ENCODE data around the gene PLXNB3.

Gene PLXNB3

DNA sequence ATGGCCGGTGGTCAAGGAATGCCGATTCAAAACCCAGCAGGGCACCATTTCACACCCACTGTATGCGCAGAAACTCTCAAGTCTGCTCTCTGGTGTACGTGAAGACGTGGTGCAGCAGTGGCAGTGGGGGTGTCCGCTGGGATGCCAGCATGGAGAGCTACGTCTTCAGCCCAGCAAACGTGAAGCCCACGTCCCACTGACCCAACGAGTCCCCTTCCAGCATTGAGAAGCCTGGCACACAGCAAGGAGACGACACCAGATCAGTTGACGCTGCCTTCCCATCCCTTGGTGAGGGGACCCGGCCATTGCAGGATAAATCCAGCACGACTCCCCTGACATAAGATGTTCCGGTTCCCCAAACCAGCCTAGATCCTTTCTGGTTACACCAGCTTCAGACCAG, 2.2 kb upstream of the PLXNB3 start:
- DNase-seq (ENCODE audit: low read depth) = no peak

DNA sequence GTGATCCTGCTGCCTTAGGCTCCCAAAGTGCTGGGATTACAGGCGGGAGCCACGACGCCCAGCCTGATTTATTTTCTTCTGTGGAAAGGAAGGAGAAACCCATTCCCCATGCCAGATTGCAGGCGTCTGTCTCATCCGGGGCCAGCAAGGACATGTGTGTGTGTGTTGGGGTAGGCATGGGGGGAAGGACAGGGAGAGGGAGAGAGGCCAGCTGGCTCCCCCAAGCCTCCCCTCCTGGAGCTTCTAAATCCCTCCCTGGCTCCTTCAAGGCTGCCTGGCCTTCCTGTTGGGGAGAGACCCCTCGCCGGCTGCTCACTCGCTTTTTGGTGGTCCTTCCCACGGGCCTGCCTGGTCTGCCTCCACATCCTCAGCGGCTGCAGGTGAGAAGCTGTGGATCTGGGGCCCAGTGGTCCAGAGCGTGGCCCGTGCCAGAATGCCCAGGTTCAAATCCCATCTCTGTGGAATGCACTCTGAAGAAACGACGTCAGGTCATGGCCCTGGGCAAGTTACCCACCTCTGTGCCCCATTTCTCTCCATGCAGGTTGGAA, 1.3 kb upstream of the PLXNB3 start:
- DNase-seq (ENCODE audit: low read depth) = no peak

DNA sequence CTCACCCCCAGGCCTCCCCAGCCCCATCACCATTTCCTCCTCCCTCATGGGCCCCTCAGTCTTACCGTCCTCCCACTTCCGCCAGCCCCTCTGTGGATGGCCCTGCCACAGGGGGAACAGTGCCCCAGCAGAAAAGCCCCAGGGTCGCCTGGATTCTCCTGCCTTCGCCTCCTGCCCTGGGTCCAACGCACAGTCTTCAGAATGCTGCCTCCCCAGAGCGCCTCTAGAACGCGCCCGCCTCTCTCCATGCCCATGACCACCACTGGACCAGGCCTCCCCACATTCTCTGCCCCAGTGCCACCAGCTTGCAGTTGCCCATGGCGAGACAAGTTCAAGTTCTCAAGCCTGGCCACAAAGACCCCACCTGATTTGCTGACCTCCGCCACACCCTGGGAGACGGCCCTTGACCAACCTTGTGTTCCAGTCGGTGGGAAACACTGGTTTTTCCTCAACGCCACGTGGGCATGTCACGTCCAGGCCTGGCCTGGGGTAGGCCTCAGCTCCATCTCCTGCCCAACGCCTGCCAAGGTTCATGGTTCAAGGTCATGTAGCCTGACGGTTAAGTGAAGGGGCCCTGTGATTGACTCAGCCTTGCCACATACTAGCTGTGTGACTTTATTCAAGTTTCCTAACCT, 634 bp upstream of the PLXNB3 start:
- no peak for DNase-seq (ENCODE audit: low read depth)

DNA sequence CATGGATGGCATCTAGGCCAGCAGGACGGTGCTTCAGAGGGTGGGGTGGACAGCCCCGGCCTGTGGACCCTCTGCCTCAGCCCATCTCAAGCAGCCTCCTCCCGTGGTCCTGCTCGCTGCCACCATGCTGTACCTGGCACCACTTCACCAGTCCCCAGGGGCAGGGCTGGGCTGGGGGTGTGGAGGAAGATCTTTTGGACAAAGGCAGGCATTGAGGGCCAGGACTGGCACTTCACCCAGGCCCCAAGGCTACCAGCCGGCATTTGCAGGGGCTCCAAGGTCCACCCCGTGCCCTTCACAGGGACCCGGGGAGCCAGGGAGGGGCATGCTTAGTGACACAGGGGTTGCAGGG, 713 bp downstream of the PLXNB3 start:
- DNase-seq (ENCODE audit: low read depth) = no peak

DNA sequence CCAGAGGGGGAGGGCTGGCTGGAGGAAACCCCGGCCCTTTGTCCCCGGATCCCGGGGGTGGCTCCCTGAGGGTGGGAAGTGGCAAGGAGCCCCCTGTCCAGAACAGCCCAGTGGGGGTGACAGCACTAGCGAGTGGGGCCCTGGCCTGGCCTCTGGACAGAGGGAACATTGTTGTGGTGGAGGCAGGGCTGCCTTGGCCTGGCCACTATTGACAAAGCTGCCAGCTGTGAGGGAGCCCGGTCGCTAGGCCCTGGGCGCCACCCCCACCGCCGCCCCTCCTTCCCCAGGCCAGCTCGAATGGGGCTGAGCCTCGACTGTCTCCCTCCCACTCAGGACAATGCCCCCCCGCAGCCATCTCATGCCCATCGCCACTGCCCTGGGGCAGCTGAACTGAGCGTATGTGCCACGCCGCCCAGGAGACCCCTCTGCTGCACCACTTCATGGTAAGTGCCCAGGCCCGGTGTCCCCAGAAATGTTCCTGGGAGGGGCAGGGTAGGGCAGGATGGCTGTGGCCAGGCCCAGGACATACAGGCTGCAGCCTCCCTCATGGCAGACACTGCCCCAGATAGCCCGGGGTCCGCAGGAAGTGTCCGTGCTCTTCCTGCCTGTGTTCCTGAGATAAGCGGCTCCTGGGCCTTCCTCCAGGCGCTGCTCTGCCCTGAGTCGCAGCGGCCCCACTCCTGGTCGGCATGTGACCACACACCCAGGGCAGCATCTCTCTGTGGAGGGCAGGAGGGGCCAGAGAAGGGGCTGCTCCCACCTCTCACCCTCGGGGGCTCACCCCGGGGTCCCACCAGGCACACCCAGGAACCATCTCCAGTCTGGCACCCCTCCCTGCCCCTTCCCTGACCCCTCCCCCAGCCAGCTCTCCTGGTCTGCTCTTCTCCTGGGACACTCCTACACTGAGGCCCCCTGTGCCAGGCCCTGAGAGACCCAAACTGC, 1.4 kb downstream of the PLXNB3 start:
- no peak for DNase-seq (ENCODE audit: low read depth)

DNA sequence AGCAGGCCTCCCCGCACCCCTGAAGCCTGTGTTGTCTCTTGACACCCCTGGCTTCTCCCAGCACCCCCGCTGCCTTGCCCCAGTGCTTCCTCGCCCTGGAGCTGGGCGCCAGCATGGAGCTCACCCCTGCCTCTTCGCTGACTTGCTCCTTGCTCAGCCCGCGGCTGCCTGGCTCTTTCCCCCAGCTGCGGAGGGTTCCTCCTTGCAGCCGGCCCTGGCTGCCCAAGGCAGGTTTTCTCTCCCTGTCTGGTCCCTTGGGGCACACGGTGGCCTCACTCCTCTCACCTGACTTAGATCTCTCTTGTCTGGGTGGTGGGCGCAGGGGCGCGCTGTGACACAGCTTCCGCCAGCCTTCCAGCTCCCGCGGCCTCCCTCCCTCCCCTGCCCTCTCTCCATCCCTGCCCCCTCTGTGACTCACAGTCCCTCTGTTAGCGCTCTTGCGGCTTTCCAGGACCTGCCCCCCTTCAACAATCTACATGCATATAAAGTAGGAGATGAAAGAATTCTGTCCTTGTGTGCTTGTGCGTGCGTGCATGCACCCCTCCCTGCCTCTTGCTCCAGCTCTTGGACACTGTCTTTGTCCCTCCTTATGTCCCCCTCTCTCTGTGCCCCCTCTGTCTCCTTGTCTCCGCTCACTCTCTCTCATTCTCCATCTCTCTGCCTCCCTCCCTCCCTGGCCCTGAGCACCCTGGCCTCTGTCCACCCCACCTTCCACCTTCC, 2.2 kb downstream of the PLXNB3 start:
- no peak for DNase-seq (ENCODE audit: low read depth)

DNA sequence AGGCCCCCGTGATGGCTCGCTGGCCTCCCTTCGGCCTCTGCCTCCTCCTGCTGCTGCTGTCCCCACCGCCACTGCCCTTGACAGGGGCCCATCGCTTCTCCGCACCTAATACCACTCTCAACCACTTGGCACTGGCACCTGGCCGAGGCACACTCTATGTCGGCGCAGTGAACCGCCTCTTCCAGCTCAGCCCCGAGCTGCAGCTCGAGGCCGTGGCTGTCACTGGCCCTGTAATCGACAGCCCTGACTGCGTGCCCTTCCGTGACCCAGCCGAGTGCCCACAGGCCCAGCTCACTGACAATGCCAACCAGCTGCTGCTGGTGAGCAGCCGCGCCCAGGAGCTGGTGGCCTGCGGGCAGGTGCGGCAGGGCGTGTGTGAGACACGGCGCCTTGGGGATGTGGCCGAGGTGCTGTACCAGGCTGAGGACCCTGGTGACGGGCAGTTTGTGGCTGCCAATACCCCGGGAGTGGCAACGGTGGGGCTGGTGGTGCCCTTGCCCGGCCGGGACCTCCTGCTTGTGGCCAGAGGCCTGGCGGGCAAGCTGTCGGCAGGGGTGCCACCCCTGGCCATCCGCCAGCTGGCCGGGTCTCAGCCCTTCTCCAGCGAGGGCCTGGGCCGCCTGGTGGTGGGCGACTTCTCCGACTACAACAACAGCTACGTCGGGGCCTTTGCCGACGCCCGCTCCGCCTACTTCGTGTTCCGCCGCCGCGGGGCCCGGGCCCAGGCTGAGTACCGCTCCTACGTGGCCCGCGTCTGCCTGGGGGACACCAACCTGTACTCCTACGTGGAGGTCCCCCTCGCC, 3.0 kb downstream of the PLXNB3 start:
- no peak for DNase-seq (ENCODE audit: low read depth)

DNA sequence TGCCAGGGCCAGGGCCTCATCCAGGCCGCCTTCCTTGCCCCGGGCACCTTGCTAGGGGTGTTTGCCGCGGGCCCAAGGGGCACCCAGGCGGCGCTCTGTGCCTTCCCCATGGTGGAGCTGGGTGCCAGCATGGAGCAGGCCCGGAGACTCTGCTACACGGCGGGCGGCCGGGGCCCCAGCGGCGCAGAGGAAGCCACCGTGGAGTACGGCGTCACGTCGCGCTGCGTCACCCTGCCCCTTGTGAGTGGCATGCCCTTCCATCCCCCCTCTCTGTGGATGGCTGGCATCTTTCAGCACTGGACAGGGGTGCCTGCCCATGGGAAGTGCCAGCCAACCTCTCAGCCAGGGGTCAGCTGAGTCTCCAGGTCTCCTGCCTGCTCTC, 3.6 kb downstream of the PLXNB3 start:
- DNase-seq (ENCODE audit: low read depth) = no peak

DNA sequence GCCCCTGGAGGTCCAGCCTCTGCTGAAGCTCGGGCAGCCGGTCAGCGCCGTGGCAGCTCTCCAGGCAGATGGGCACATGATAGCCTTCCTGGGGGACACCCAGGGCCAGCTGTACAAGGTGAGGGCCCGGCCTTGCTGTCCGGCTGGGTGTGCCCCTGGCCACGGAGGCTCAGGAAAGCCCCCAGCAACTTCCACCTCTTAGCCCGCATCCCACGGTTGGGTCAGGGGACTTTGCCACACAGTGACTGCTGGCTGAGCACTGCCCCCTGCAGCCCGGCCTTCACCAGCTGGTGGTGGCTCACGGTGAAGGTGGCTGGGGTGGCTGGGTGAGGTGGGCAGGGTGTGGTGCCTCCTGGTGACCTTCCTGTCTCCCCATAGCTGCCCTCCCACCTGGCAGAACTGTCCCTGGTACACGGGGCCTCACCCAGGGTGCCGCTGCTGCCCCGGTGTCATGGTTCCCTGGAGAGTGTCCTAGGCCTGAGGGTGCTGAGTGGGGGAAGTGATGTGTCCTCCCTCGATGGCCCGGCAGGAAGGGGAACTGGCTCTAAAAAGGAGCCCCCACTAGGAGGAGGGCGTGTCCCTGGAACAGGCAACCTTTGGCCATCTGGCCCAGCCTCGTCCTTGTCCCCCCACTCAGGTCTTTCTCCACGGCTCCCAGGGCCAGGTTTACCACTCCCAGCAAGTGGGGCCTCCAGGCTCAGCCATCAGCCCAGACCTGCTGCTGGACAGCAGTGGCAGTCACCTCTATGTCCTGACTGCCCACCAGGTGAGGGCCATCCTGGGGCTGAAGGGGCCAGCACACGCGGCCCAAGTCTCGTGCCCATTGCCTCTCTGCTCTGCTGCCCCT, 4.5 kb downstream of the PLXNB3 start:
- no peak for DNase-seq (ENCODE audit: low read depth)

DNA sequence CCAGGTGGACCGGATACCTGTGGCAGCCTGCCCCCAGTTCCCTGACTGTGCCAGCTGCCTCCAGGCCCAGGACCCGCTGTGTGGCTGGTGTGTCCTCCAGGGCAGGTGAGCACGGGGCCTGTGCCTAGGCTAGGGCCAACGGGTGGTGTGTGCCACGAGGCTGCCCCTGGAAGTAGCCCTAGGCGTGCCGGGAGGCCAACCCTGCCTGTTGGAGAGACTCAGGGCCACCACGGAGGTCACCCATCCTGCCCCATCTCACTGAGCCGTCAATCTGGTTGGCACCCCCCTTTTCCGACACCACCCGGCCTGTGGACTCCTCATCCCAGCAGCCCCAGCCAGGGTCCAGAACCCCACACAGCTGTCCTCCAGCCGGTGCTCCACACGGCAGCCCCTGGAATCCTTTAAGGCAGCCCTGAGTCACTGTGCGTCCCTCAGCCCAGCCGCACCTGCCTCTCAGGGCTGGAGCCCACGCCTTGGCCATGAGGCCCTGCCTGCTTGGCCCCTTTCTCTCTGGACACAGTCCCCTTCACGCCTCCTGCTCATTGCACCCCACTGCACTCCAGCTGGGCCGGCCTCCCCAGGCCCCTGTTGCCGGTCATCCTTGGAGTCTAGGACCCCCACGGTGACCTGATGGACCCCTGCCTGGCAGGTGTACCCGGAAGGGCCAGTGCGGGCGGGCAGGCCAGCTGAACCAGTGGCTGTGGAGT, 5.3 kb downstream of the PLXNB3 start:
- no peak for DNase-seq (ENCODE audit: low read depth)

DNA sequence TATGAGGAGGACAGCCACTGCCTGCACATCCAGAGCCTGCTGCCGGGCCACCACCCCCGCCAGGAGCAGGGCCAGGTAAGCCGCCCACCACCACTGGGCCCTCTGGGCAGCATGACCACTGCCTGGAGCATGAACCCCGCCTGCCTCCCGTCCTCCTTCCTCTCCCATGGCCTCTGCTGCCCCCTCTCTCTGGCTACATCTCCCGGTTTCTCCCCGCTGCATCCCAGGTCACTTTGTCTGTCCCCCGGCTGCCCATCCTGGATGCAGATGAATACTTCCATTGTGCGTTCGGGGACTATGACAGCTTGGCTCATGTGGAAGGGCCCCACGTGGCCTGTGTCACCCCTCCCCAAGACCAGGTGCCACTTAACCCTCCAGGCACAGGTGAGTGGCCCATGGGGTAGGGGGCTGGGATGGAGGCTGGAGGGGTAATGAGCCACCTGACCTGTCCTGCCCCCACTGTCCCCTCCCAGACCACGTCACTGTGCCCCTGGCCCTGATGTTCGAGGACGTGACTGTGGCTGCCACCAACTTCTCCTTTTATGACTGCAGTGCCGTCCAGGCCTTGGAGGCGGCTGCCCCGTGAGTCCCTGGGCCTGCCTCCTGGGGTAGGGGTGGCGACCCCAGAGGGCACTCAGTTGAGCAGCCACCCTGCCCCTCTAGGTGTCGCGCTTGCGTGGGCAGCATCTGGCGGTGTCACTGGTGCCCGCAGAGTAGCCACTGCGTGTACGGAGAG, 6.0 kb downstream of the PLXNB3 start:
- no peak for DNase-seq (ENCODE audit: low read depth)

DNA sequence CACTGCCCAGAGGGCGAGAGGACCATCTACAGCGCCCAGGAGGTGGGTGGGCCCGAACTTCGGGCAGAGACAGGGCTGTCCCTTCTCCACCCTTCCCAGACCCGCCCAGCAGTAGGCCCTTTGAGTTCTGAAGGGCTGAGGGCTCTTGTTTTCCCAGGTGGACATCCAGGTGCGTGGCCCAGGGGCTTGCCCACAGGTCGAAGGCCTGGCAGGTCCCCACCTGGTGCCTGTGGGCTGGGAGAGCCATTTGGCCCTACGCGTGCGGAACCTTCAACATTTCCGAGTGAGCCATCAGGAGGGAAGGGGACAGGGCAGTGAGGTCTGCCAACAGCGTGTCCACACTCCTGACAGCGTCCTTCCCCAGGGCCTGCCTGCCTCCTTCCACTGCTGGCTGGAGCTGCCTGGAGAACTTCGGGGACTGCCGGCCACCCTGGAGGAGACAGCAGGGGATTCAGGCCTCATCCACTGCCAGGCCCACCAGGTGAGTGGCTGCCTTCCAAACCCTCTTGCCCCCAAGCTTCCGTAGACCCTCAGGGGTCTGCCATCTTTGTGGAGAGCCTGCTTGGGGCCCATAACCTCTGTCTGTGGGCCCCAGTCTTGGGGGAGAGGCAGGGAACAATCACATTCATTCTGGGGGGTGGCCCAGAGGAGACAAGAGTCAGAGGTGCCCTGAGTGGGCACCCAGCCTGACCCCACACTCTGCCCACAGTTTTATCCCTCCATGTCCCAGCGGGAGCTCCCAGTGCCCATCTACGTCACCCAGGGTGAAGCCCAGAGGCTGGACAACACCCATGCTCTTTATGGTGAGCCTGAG, 6.8 kb downstream of the PLXNB3 start:
- DNase-seq (ENCODE audit: low read depth) = no peak

DNA sequence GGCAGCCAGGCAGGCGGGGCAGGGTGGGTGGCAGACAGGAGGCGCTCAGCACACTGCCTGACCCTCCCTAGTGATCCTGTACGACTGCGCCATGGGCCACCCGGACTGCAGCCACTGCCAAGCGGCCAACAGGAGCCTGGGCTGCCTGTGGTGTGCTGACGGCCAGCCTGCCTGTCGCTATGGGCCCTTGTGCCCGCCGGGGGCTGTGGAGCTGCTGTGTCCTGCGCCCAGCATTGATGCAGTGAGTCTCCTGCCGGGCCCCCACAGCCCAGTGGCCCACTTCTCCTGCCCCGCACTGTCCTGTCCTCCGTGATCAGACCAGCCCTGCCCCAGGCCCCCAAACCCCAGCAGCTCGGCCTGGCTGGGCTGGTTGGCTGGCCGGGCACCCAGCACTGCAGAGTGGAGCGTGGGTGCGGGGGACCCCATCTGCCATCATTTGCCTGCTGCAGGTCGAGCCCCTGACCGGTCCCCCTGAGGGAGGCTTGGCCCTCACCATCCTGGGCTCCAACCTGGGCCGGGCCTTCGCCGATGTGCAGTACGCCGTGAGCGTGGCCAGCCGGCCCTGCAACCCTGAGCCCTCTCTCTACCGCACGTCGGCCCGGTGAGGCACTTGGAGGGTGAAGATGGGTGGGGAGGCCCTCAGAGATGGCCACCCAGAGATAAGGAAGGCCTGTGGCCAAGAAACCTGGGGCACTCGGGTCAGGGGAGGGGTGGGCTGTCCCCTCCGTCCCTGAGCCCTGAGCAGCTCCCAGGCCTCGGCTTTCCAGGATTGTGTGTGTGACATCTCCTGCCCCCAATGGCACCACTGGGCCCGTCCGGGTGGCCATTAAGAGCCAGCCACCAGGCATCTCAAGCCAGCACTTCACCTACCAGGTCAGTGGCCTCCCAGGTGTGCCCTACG, 7.6 kb downstream of the PLXNB3 start:
- DNase-seq (ENCODE audit: low read depth) = no peak

DNA sequence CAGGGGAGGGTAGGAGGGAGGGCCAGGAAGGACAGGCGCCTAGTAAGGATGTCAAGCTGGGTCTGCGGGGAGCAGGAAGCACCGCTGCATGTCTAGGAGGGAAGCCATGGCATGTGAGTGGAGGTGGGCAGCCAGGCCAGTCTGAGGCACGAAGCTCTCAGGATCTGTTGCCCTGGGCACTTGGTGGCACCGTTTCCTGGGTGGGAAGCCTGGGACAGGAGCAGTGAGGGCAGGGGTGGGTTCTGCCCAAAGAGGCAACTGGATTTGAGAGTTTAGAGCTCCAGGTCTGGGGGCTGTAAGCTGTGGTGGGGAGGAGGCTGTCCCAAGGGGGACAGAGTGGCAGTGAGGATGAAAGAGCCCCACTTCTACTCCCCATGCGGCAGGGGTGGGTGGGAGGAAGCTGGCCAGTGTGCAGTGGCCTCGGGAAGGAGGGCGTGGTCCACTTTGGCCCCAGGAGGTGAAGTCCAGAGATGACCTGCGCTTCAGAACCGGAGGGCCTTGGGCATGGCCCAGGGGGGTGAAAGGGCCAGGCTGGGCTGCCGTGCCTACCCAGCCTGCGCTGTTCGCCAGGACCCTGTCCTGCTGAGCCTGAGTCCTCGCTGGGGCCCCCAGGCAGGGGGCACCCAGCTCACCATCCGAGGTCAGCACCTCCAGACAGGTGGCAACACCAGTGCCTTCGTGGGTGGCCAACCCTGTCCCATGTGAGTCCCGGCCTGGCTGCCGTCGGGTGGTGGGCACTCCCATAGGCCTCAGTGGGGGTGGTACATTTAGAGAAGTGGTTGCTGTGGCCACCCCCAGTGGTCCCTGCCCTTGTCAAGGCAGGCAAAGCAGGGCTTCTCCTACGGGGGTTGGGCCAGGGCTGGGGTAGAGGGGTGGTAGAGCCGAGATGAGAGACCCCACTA, 8.5 kb downstream of the PLXNB3 start:
- no peak for DNase-seq (ENCODE audit: low read depth)

DNA sequence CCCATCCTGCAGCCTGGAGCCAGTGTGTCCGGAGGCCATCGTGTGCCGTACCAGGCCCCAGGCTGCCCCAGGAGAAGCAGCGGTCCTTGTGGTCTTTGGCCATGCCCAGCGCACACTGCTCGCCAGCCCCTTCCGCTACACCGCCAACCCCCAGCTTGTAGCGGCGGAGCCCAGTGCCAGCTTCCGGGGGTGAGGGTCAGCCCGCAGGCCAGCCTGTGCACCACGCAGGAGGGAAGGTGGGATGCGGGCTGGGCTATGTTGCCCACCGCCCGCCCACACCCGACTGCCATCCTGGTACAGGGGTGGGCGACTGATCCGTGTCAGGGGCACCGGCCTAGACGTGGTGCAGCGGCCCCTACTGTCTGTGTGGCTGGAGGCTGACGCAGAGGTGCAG, 9.2 kb downstream of the PLXNB3 start:
- DNase-seq (ENCODE audit: low read depth) = no peak

DNA sequence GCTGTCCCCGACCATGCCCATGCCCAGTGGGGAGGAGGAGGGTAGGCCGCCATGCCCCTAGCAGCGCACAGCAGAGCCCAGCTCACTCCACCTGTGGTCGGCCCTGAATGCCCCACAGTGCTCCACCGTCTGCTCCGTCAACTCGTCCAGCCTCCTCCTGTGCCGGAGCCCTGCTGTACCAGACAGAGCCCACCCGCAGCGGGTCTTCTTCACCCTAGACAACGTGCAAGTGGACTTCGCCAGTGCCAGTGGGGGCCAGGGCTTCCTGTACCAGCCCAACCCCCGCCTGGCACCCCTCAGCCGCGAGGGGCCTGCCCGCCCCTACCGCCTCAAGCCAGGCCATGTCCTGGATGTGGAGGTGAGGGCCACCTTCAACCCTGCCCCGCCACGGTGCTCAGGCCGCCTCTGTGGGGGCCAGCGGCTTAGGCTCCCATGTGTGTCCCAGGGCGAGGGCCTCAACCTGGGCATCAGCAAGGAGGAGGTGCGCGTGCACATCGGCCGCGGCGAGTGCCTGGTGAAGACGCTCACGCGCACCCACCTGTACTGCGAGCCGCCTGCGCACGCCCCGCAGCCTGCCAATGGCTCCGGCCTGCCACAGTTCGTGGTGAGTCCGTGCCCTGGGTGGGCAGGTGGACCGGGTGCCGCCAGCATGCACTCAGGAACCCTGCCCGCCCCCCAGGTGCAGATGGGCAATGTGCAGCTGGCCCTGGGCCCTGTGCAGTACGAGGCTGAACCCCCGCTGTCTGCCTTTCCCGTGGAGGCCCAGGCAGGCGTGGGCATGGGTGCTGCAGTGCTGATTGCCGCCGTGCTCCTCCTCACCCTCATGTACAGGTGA, 9.9 kb downstream of the PLXNB3 start:
- DNase-seq (ENCODE audit: low read depth) = no peak

Data from T-helper 22 cell (primary cell).